Stimulated activated CD4-positive, alpha-beta T cell treated with anti-CD3 and anti-CD28 coated beads, Interleukin-2, amount 100 ng/mL, for 4 hours (primary cell): Measurements from ENCODE around the gene CCDC83.
"Not testable (repeated sequence)": the region's sequence is repeated elsewhere in the genome, so short reads cannot be mapped to it uniquely, and the experiment has no call there.

Experiments used
- DNase-seq: peaks from one replicate; pipeline ENCODE4 v3.0.0-alpha.2; 2020; ENCODE audit warnings: low read depth

CCDC83 gene

DNA sequence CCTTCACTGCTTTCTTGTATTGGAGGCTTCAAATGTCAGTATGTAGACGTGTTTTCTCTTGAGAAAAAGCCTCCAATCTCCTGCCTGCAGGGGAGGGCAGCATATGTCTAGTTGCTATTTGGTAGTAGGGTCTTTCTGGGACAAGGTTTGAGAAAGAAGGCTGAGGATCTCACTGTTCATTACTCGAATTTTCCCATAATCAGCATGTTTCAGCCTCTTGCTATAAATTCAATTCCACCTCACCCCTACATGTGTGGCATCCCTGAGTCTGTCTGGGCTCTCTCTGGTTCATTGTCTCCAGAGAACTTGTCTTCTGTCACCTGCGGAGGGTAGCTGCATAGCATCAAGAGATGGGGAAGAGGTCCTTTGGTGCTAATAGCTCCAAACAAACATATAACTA, 19.5 kb upstream of the CCDC83 start:
- DNase-seq, result no peak

GRCh38 chr11:85840932-85841331, 14.3 kb upstream of the CCDC83 start:
- DNase-seq, result not testable (repeated sequence)

DNA sequence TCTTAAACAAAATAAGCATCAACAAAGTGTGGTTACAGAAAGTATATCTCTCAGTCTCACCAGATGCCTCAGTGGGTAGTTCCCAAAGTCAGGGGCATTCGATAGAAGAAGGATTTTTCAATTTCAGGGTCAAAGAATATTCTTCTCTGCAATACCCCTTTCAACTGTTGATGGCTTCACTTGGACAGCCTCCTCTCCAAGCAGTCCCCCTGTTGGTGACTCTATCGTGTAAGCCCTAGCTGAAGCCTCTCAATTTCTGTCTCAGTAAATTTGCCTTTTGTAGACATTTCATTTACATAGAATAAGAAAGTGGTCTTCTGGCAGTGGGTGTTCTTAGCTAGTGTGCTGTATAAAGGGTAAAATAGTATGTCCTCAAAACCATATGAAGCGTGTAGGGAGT, 11.3 kb upstream of the CCDC83 start:
- no peak for DNase-seq

GRCh38 chr11:85844439-85845123, 10.6 kb upstream of the CCDC83 start:
- DNase-seq, result no peak

DNA sequence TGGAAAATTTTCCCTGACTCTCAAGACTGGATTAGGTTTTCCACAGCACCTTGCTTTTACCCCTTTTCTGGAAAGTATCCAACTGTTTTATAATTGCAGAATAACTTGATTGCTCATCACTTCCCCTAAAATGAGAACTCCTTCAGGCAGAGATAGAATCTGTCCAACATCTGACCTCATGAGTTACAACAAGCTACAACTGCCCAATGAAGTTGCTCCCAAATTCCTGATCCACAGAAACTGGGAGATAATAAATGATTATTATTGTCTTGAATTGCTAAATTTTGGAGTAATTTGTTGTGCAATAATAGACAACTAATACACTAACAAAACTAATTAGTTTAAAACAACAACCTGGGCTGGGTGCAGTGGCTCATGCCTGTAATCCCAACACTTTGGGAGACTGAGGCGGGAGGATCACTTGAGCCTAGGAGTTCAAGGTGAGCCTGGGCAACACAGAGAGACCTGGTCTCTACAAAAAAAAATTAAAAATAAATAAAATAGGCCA, 10.0 kb upstream of the CCDC83 start:
- no peak for DNase-seq

- no peak for DNase-seq
Observed at GRCh38 chr11:85847436-85847835, 7.7 kb upstream of the CCDC83 start.

GRCh38 chr11:85848006-85848405, 7.2 kb upstream of the CCDC83 start:
- no peak for DNase-seq

DNA sequence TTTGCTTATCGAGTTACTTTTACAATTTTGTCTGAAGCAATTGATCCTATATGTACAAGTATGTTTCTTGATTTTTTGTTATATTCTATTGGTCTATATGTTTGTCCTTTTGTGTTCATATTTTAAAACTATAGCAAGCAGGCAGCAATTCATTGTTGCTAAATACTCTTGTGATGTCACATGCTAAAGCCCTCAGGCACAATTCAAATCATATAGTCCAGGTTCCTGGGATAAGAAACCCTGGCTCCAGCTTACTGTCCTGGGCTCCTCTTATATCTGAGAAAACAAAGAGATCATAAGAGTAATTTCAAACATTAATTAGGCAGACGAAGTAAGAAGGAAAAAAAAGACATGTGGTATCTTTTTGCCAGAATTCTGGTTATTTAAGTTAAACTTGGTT, 6.6 kb upstream of the CCDC83 start:
- DNase-seq, result no peak

DNA sequence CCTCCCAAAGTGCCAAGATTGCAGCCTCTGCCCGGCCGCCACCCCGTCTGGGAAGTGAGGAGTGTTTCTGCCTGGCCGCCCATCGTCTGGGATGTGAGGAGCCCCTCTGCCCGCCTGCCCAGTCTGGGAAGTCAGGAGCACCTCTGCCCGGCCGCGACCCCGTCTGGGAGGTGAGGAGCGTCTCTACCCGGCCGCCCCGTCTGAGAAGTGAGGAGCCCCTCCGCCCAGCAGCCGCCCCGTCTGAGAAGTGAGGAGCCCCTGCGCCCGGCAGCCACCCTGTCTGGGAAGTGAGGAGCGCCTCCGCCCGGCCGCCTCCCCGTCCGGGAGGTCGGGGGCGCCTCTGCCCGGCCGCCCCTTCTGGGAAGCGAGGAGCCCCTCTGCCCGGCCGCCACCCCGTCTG, 2.4 kb upstream of the CCDC83 start:
- not testable (repeated sequence) for DNase-seq

GRCh38 chr11:85853541-85853940, 1.6 kb upstream of the CCDC83 start:
- not testable (repeated sequence) for DNase-seq

DNA sequence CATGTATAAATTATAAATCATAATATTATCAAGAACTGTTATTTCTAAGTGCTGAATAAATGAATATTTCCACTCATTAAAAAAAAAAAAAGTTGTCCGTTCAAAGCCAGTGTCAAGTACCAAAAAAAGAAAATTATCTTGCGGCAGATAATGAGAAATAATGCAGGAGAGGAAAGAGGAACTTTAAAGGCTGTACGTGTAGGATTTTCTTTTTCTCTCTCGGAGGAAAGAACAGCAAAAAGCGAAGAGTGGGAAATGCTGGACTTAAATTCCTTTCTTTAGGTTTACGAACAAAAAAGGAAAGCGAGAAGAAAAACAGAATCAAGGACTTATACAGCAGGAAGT, 999 bp upstream of the CCDC83 start:
- no peak for DNase-seq

DNA sequence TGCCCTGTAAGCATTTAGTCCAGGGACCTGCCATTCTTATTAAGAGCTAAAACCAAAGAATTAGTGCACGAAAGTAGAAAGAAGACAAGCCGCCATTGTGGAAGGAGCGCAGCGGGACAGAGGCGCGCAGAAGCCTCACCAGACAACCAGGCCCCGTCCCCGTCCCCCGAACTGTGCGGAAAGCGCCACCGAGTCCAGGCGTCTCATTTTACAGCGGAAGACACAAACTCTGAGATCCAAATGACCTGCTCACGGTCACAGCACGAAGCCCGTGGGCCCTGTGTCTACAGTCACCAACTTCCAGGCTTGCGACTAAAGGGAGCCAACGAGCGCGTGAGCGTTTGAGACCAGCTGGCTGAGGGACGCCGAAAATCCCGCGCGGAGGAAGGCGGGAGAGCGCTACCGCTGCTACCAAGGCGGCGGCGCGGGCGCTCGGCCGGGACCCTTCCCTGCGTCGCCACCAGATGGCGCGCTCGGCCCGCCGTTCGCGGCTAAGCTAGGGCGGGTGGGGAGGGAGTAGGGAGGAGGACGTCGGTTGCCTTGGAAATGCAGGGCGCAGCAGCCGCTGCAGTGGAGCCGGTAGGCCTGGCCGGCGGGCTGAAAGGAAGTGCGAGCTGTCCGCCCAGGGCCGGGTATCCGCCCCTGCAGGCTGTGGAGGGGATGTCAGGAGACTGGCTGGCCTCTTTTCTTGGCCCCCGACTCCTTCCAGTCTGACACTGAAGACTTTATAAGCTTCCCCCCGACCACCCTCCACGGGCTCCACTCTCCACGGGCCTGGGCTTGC, 434 bp upstream of the CCDC83 start:
- peak; percentile 83 for DNase-seq

DNA sequence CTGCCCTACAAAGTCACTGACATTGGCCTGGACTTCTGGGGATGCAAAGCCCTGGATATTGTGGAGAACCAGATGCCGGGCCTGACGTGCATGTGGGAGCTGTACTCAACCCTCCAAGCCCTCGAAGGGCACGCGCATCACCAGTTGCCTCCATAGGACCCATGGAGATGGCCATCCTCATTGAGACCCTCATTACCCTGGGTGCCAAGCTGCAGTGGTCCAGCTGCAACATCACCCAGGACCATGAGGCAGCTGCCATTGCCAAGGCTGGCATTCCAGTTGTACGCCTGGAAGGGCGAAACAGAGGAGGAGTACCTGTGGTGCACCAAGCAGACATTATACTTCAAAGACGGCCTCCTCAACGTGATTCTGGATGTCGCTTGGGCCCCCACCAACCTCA, 1.9 kb downstream of the CCDC83 start:
- no peak for DNase-seq

DNA sequence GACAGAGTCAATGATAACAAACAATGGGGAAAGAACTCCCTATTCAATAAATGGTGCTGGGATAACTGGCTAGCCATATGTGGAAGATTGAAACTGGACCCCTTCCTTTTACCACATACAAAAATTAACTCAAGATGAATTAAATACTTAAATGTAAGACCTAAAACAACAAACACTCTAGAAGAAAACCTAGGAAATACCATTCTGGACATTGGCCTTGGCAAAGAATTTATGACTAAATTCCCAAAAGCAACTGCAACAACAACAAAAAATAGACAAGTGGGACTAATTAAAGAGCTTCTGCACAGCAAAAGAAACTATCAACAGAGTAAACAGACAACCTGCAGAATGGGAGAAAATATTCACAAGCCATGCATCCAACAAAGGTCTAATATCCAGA, 4.4 kb downstream of the CCDC83 start:
- not testable (repeated sequence) for DNase-seq

DNA sequence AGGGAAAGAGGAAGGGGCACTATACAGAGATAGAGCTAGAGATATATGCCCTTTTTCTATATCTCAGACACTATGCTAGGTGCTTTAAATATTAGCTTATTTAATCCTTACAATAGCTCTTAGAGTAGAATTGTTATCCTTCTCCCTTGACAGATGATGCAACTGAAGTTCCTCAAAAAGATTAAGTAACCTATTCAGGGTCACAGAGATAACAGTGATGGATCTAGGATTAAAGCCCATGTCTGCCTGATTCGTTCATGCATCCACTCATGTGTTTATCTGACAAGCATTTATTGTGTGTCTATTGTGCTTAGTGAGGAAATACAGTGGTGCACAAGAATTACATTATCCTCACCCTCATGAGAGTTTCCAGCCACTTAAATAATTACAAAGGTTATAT, 8.7 kb downstream of the CCDC83 start:
- DNase-seq, result no peak

DNA sequence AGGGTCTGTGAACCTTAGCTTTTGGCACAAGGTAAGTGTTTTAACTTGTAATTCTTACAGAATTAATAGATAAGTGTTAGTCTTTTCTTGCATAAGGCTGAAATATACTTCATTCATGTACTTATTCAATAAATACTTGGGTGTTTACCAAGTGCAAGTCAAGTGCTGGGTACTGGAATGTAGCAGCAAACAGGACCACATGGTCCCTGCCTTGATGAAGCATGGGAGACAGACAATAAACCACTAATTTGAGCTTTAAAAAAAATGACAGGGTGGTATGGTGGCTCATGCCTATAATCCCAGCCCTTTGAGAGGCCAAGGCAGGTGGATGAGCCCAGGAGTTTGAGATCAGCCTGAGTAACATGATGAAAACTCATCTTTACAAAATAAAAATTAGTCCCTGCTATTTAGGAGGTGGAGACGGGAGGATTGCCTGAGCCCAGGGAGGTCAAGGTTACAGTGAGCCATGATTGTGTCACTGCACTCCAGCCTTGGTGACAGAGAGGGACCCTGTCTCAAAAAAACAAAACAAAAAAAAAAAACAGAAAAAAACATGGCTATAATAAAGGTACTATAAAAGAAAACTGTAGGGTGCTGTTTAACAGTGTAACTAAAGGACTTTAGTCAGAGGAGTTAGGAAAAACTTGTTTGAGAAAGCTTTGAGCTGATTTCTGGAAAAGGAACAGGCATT, 11.1 kb downstream of the CCDC83 start:
- DNase-seq, result no peak

- DNase-seq, result no peak
Observed at GRCh38 chr11:85867751-85868150, 12.6 kb downstream of the CCDC83 start.

DNA sequence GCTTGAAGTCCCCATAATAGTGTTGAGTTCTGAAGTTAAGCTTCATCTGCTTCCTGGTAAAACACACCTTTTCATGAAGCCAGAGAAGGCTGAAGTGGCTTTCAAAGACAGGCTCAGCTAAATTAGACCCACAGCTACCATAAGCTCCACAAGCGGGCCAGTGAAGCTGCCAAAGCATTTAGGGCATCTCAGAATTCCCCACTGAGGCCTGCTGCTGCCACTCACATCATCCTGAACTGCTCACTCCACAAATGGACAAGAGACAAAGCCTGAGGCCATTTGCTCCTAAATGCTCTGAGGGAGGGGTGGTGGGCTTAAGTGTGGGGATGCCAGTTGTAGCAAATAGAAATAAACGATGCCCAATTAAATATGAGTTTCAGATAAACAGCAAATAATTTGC, 14.6 kb downstream of the CCDC83 start:
- no peak for DNase-seq

- no peak for DNase-seq
Observed at GRCh38 chr11:85874265-85874664, 19.1 kb downstream of the CCDC83 start.

GRCh38 chr11:85875505-85875904, 20.3 kb downstream of the CCDC83 start:
- DNase-seq, result no peak

- no peak for DNase-seq
Observed at GRCh38 chr11:85884581-85885021, 29.4 kb downstream of the CCDC83 start.

- DNase-seq, result no peak
Observed at GRCh38 chr11:85886089-85887056, 31.2 kb downstream of the CCDC83 start.
